SJCRH30 (cell line): ENCODE data around the gene PREX1. TPM values are rescaled to one million over a fixed set of nuclear protein-coding genes. Genes with fewer than 3 reads are reported as not detected.

Source experiments
- DNase-seq, 2 experiments: peaks; one replicate each; pipeline ENCODE4 v3.0.0-alpha.2; 2015 to 2020
- H3K27ac ChIP-seq: fragments of 250-450 bp; sonication (Bioruptor Pico); 2 replicates; pipeline ENCODE4 v1.5.1; 2020; ENCODE audit warnings: mild to moderate bottlenecking, moderate library complexity
- H3K27me3 ChIP-seq: fragments of 250-450 bp; sonication (Bioruptor Pico); 2 replicates; pipeline ENCODE4 v1.5.1; 2020; ENCODE audit warnings: mild to moderate bottlenecking, moderate library complexity
- H3K36me3 ChIP-seq: fragments of 250-450 bp; sonication (Bioruptor Pico); 2 replicates; pipeline ENCODE4 v1.5.1; 2020; ENCODE audit warnings: mild to moderate bottlenecking, moderate library complexity
- H3K4me1 ChIP-seq: fragments of 250-450 bp; sonication (Bioruptor Pico); 2 replicates; pipeline ENCODE4 v1.5.1; 2020; ENCODE audit warnings: mild to moderate bottlenecking, moderate library complexity
- H3K4me3 ChIP-seq: fragments of 250-450 bp; sonication (Bioruptor Pico); 2 replicates; pipeline ENCODE4 v1.5.1; 2020; ENCODE audit warnings: mild to moderate bottlenecking, moderate library complexity
- H3K9me3 ChIP-seq: fragments of 250-450 bp; sonication (Bioruptor Pico); replicated peaks from 2 replicates; pipeline ENCODE4 v1.5.1; 2020; ENCODE audit warnings: mild to moderate bottlenecking, moderate library complexity
- total RNA-seq: library from RNA; depleted of rRNA; stranded (reverse); fragments of >200 nt; shearing (Covaris generic); gene quantifications from 2 replicates; pipeline ENCODE4 v1.2.3, GENCODE V29; 2014

The PREX1 gene
- total RNA-seq, 1 experiment from 2014 or later: 88.9 TPM

- Histone ChIP-seq H3K27ac (no peak overlapping the region), H3K4me3 (no peak overlapping the region), H3K4me1 (peaks cover 46% of the 10 kb centered on the region), H3K9me3 (no peaks in the 10 kb centered on the region), H3K27me3 (no peaks in the 10 kb centered on the region), H3K36me3 (no peaks in the 10 kb centered on the region)
- no peak for DNase-seq
Observed at GRCh38 chr20:48790473-48791003, 37.3 kb downstream of the PREX1 start.

GRCh38 chr20:48789781-48790472 lies 37.9 kb downstream of the PREX1 start:
- DNase-seq: no peak
- no peak overlapping the region for H3K4me3 ChIP-seq
- H3K27me3 ChIP-seq: no peaks in the 10 kb centered on the region
- H3K4me1 ChIP-seq: peaks cover 39% of the 10 kb centered on the region
- no peaks in the 10 kb centered on the region for H3K36me3 ChIP-seq
- no peak overlapping the region for H3K27ac ChIP-seq
- H3K9me3 ChIP-seq: no peaks in the 10 kb centered on the region

- peaks cover 36% of the 10 kb centered on the region for H3K4me1 ChIP-seq
- no peak for DNase-seq
- no peaks in the 10 kb centered on the region for H3K9me3 ChIP-seq
Observed at GRCh38 chr20:48789185-48789668, 38.6 kb downstream of the PREX1 start.

GRCh38 chr20:48788486-48789072 lies 39.2 kb downstream of the PREX1 start:
- no peaks in the 10 kb centered on the region for H3K27me3 ChIP-seq
- H3K4me3 ChIP-seq: no peak overlapping the region
- peaks cover 39% of the 10 kb centered on the region for H3K4me1 ChIP-seq
- H3K9me3 ChIP-seq: no peaks in the 10 kb centered on the region
- no peaks in the 10 kb centered on the region for H3K36me3 ChIP-seq
- peak overlapping the region; percentile 85 for H3K27ac ChIP-seq
- DNase-seq: no peak

More at GRCh38 chr20:48789185-48789668, 38.6 kb downstream of the PREX1 start:
- Histone ChIP-seq H3K27me3 (no peaks in the 10 kb centered on the region), H3K27ac (peak overlapping the region; percentile 2; the same call in 1 of the 2 replicates), H3K36me3 (no peaks in the 10 kb centered on the region), H3K4me3 (no peak overlapping the region)

- Histone ChIP-seq H3K9me3 (no peaks in the 10 kb centered on the region), H3K4me3 (peak overlapping the region; percentile 31), H3K36me3 (no peaks in the 10 kb centered on the region), H3K27me3 (no peaks in the 10 kb centered on the region), H3K4me1 (peaks cover 40% of the 10 kb centered on the region), H3K27ac (peak overlapping the region; percentile 85)
- DNase-seq: peak; percentile 93 to 97
Observed at GRCh38 chr20:48787861-48788375, 39.9 kb downstream of the PREX1 start.

GRCh38 chr20:48786951-48787705 lies 40.7 kb downstream of the PREX1 start:
- H3K4me3 ChIP-seq: peak overlapping the region; percentile 31; the same call in 1 of the 2 replicates
- H3K36me3 ChIP-seq: no peaks in the 10 kb centered on the region
- peaks cover 40% of the 10 kb centered on the region for H3K4me1 ChIP-seq
- DNase-seq: peak in 1 of 2 experiments; percentile 44
- H3K9me3 ChIP-seq: no peaks in the 10 kb centered on the region
- no peaks in the 10 kb centered on the region for H3K27me3 ChIP-seq
- H3K27ac ChIP-seq: peak overlapping the region; percentile 85

- Histone ChIP-seq H3K4me1 (peaks cover 48% of the 10 kb centered on the region), H3K4me3 (no peak overlapping the region), H3K9me3 (no peaks in the 10 kb centered on the region), H3K27ac (no peak overlapping the region), H3K27me3 (no peaks in the 10 kb centered on the region), H3K36me3 (no peaks in the 10 kb centered on the region)
- no peak for DNase-seq
Observed at GRCh38 chr20:48785801-48786200, 42.0 kb downstream of the PREX1 start.

- Histone ChIP-seq H3K27ac (no peak overlapping the region), H3K27me3 (no peaks in the 10 kb centered on the region), H3K36me3 (no peaks in the 10 kb centered on the region), H3K4me3 (no peak overlapping the region), H3K9me3 (no peaks in the 10 kb centered on the region), H3K4me1 (peaks cover 47% of the 10 kb centered on the region)
- no peak for DNase-seq
Observed at GRCh38 chr20:48785256-48785655, 42.5 kb downstream of the PREX1 start.

- no peak overlapping the region for H3K27ac ChIP-seq
Observed at GRCh38 chr20:48784273-48784641, 43.5 kb downstream of the PREX1 start.

GRCh38 chr20:48783533-48784272 lies 44.1 kb downstream of the PREX1 start:
- Histone ChIP-seq H3K27ac (no peak overlapping the region), H3K4me3 (no peak overlapping the region), H3K36me3 (no peaks in the 10 kb centered on the region), H3K27me3 (no peaks in the 10 kb centered on the region), H3K4me1 (peaks cover 34% of the 10 kb centered on the region), H3K9me3 (no peaks in the 10 kb centered on the region; the same call in 1 of the 2 replicates)
- DNase-seq: peak in 1 of 2 experiments; percentile 54

More at GRCh38 chr20:48784273-48784641, 43.5 kb downstream of the PREX1 start:
- no peak overlapping the region for H3K4me3 ChIP-seq
- no peaks in the 10 kb centered on the region; the same call in 1 of the 2 replicates for H3K9me3 ChIP-seq
- H3K36me3 ChIP-seq: no peaks in the 10 kb centered on the region
- peaks cover 40% of the 10 kb centered on the region for H3K4me1 ChIP-seq
- DNase-seq: no peak
- H3K27me3 ChIP-seq: no peaks in the 10 kb centered on the region

- Histone ChIP-seq H3K36me3 (no peaks in the 10 kb centered on the region), H3K4me3 (no peak overlapping the region), H3K27ac (no peak overlapping the region), H3K9me3 (no peaks in the 10 kb centered on the region; the same call in 1 of the 2 replicates), H3K27me3 (no peaks in the 10 kb centered on the region), H3K4me1 (peaks cover 28% of the 10 kb centered on the region)
- no peak for DNase-seq
Observed at GRCh38 chr20:48782901-48783308, 44.9 kb downstream of the PREX1 start.

- Histone ChIP-seq H3K36me3 (no peaks in the 10 kb centered on the region; the same call in 1 of the 2 replicates), H3K4me3 (no peak overlapping the region), H3K27me3 (no peaks in the 10 kb centered on the region), H3K27ac (no peak overlapping the region), H3K4me1 (peaks cover 20% of the 10 kb centered on the region), H3K9me3 (no peaks in the 10 kb centered on the region; the same call in 1 of the 2 replicates)
- DNase-seq: no peak
Observed at GRCh38 chr20:48782053-48782452, 45.7 kb downstream of the PREX1 start.

GRCh38 chr20:48781634-48782033 lies 46.2 kb downstream of the PREX1 start:
- no peak for DNase-seq
- no peaks in the 10 kb centered on the region; the same call in 1 of the 2 replicates for H3K36me3 ChIP-seq
- H3K9me3 ChIP-seq: no peaks in the 10 kb centered on the region; the same call in 1 of the 2 replicates
- H3K4me1 ChIP-seq: peaks cover 17% of the 10 kb centered on the region
- no peaks in the 10 kb centered on the region for H3K27me3 ChIP-seq
- no peak overlapping the region for H3K4me3 ChIP-seq
- H3K27ac ChIP-seq: no peak overlapping the region

GRCh38 chr20:48779435-48779834 lies 48.4 kb downstream of the PREX1 start:
- H3K4me3 ChIP-seq: no peak overlapping the region
- H3K27ac ChIP-seq: no peak overlapping the region
- H3K4me1 ChIP-seq: peaks cover 17% of the 10 kb centered on the region
- H3K9me3 ChIP-seq: no peaks in the 10 kb centered on the region; the same call in 1 of the 2 replicates
- no peak for DNase-seq
- no peaks in the 10 kb centered on the region for H3K27me3 ChIP-seq
- H3K36me3 ChIP-seq: no peaks in the 10 kb centered on the region; the same call in 1 of the 2 replicates
